Naive thymus-derived CD8-positive, alpha-beta T cell (primary cell): ENCODE data around the gene TMEM63C. TPM values are rescaled to one million over a fixed set of nuclear protein-coding genes. Genes with fewer than 3 reads are reported as not detected.

Experiments
- ATAC-seq, 2 donors: fragments of 150-1000 bp; cut with Tn5 transposase in 1 of 2; sonication (Bioruptor Pico), chemical (Tn5 transposase) in 1 of 2; 1 replicate in 1 of 2; 2 replicates in 1 of 2; pipeline ENCODE4 v1.10.0; 2021; ENCODE audit warnings: mild to moderate bottlenecking in 2 of 2, moderate library complexity in 2 of 2
- POLR2A ChIA-PET: fragments of 350-600 bp; sonication (Branson Sonifier 250); formaldehyde crosslinking; loops from one replicate; lab custom pipeline; 2021; ENCODE audit warnings: antibody characterized with exemption; lab: Charles Lee
- DNase-seq, 10 donors: peaks; one replicate each; pipeline versions ENCODE4 v3.0.0 to v3.0.0-alpha.2; 2020 to 2022
- H3K27ac Mint-ChIP-seq, 10 donors: one replicate each; pipeline ENCODE4 v1.8.0; 2020 to 2022; ENCODE audit warnings: mild to moderate bottlenecking in 10 of 10, mixed read lengths in 10 of 10, moderate library complexity in 4 of 10, inconsistent platforms in 1 of 10
- H3K27me3 Mint-ChIP-seq, 5 donors: one replicate each; pipeline ENCODE4 v1.8.0; 2021 to 2022; ENCODE audit warnings: mixed read lengths in 5 of 5
- H3K36me3 Mint-ChIP-seq, 3 donors: one replicate each; pipeline ENCODE4 v1.8.0; 2020 to 2022; ENCODE audit warnings: mixed read lengths in 3 of 3, mild to moderate bottlenecking in 2 of 3, inconsistent platforms in 1 of 3
- H3K4me1 Mint-ChIP-seq, 4 donors: one replicate each; pipeline ENCODE4 v1.8.0; 2021 to 2022; ENCODE audit warnings: mixed read lengths in 4 of 4
- H3K4me3 Mint-ChIP-seq, 10 donors: one replicate each; pipeline ENCODE4 v1.8.0; 2020 to 2022; ENCODE audit warnings: mild to moderate bottlenecking in 10 of 10, mixed read lengths in 10 of 10, moderate library complexity in 6 of 10, inconsistent platforms in 1 of 10
- H3K9me3 Mint-ChIP-seq, 9 donors: one replicate each; pipeline ENCODE4 v1.8.0; 2020 to 2022; ENCODE audit warnings: mixed read lengths in 9 of 9, mild to moderate bottlenecking in 3 of 9, inconsistent platforms in 1 of 9, moderate library complexity in 1 of 9
- polyA plus RNA-seq, 3 donors: library from polyadenylated mRNA; unstranded; fragments of 300-500 nt; fragmentation: Illumina TruSeq; gene quantifications; one replicate each; pipeline ENCODE4 v1.2.3, GENCODE V29; 2021
- total RNA-seq, 8 experiments: library from RNA in 2 of 8; stranded (reverse) in 2 of 8; gene quantifications; one replicate each; pipeline ENCODE4 v1.2.3 and lab custom pipeline; 2021 to 2026

The TMEM63C gene
- total and polyA plus RNA-seq, 5 experiments from 2014 or later, result 0.02 to 0.83 (median 0.75) TPM; not detected in 1

- H3K36me3 Mint-ChIP-seq, result no peaks in the 10 kb centered on the region
- POLR2A ChIA-PET, result no interaction called here
- ATAC-seq (no peak), DNase-seq (no peak)
- no peaks in the 10 kb centered on the region for H3K9me3 Mint-ChIP-seq
- H3K27ac Mint-ChIP-seq, result no peak overlapping the region
- H3K4me3 Mint-ChIP-seq, result no peak overlapping the region
- H3K27me3 Mint-ChIP-seq, result peaks cover 0 to 14% (median 6%) of the 10 kb centered on the region in 5 donors
- H3K4me1 Mint-ChIP-seq, result peaks cover 0 to 22% (median 0%) of the 10 kb centered on the region in 4 donors
These were observed 58.8 kb downstream of the TMEM63C start for GRCh38 chr14:77240336-77240915.

DNA sequence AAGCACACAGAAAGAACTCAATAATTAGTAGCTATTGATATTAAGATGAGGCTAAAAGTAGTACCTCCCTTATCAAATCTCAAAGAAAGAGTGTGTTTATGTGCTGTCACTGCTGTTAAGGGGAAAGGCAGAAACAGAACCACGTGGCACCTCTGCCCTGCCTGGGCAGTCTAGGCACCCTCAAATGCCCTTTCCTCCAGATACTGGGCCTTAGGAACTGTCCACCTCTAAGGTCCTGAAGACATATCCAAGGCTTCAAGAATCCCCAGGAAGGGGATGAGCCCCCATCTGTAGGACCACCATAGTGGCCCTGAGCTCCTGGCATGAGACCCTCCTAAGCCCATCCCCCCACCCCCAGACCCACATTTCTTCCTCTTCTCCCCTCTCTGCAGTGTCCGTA, 60.4 kb downstream of the TMEM63C start:
- H3K27me3 Mint-ChIP-seq, result peaks cover 0 to 14% (median 6%) of the 10 kb centered on the region in 5 donors
- no peak overlapping the region for H3K27ac Mint-ChIP-seq
- POLR2A ChIA-PET, result no interaction called here
- no peak for DNase-seq
- H3K9me3 Mint-ChIP-seq, result no peaks in the 10 kb centered on the region
- H3K36me3 Mint-ChIP-seq, result no peaks in the 10 kb centered on the region
- H3K4me1 Mint-ChIP-seq, result peaks cover 0 to 22% (median under 1%) of the 10 kb centered on the region in 4 donors
- H3K4me3 Mint-ChIP-seq, result no peak overlapping the region
- no peak for ATAC-seq

GRCh38 chr14:77242752-77243151, 61.2 kb downstream of the TMEM63C start:
- H3K4me1 Mint-ChIP-seq, result peaks cover 0 to 22% (median under 1%) of the 10 kb centered on the region in 4 donors
- no peak overlapping the region for H3K4me3 Mint-ChIP-seq
- H3K36me3 Mint-ChIP-seq, result no peaks in the 10 kb centered on the region
- DNase-seq (no peak), ATAC-seq (no peak)
- H3K27ac Mint-ChIP-seq, result no peak overlapping the region
- peaks cover 0 to 14% (median 6%) of the 10 kb centered on the region in 5 donors for H3K27me3 Mint-ChIP-seq
- no peaks in the 10 kb centered on the region for H3K9me3 Mint-ChIP-seq
- POLR2A ChIA-PET, result no interaction called here

DNA sequence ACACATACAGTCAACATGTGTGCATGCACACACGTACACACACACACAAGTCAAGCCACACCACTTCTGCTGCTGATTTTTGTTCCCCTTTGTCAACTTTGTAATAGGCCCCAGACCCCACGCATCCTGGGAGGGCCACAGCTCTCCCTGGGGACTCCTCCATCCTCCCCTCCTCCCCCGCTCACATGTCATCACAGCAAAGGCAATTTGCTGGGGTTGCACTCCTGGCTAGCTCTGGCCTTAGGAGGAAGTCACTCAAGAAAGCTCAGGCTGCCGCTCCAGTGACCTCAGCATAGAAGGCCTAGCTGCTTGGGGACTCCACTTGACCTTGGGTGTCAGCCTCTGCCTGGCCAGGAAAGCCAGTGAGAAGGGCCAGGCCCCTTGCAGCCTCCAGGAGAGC, 62.3 kb downstream of the TMEM63C start:
- Mint-ChIP-seq H3K9me3 (peaks cover 0 to 2% (median 0%) of the 10 kb centered on the region in 9 donors), H3K27ac (no peak overlapping the region), H3K4me1 (peaks cover 0 to 22% (median 2%) of the 10 kb centered on the region in 4 donors), H3K36me3 (no peaks in the 10 kb centered on the region), H3K27me3 (peaks cover 0 to 14% (median 6%) of the 10 kb centered on the region in 5 donors), H3K4me3 (peak overlapping the region in 1 of 10 donors; percentile 67)
- DNase-seq (no peak), ATAC-seq (peak in 1 of 2 donors; percentile 20)
- POLR2A ChIA-PET, result no interaction called here

DNA sequence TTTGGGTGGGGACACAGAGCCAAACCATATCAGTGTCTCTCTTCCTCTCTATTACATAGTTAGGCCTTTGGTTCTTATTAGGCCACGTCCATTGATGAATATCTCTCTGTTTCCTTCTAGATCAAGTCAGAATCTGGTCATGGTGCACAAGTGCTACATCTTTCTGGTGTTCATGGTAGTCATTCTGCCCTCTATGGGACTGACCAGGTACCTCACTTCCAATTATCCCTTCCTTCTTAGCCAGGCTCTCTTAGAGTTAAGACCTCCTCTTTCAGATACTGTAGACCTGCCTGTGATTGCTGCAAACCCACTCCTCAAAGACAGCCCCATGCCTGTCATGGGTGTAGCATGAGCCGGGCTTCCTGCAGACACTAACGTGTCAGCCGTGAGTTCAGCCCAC, 64.2 kb downstream of the TMEM63C start:
- Mint-ChIP-seq H3K36me3 (no peaks in the 10 kb centered on the region), H3K27me3 (peaks cover 0 to 14% (median 6%) of the 10 kb centered on the region in 5 donors), H3K4me1 (peaks cover 0 to 22% (median 2%) of the 10 kb centered on the region in 4 donors), H3K27ac (no peak overlapping the region), H3K9me3 (peaks cover 0 to 2% (median 0%) of the 10 kb centered on the region in 9 donors), H3K4me3 (no peak overlapping the region)
- POLR2A ChIA-PET, result no interaction called here
- ATAC-seq (no peak), DNase-seq (no peak)

DNA sequence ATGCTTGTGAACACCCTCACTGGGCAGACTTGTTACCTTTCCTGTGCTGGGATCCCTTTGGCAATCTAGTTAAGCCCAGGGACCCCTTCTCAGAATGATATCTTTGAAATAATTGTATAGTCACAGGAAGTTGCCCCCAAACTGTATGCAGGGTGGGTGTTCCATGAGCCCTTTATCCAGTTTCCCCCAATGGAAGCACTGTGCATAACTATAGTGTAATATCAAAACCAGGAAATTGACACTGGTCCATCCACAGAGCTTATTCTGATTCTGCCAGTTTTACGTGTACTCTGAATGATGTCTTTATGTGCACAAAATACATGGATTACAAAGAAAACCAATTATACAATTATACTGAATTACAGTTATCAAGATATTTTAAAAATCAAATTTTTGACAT, 65.2 kb downstream of the TMEM63C start:
- Mint-ChIP-seq H3K27ac (no peak overlapping the region), H3K36me3 (no peaks in the 10 kb centered on the region), H3K27me3 (peaks cover 0 to 14% (median 6%) of the 10 kb centered on the region in 5 donors), H3K4me1 (peaks cover 0 to 22% (median 2%) of the 10 kb centered on the region in 4 donors), H3K4me3 (no peak overlapping the region), H3K9me3 (peaks cover 0 to 2% (median 0%) of the 10 kb centered on the region in 9 donors)
- DNase-seq (no peak), ATAC-seq (no peak)
- POLR2A ChIA-PET, result no interaction called here

DNA sequence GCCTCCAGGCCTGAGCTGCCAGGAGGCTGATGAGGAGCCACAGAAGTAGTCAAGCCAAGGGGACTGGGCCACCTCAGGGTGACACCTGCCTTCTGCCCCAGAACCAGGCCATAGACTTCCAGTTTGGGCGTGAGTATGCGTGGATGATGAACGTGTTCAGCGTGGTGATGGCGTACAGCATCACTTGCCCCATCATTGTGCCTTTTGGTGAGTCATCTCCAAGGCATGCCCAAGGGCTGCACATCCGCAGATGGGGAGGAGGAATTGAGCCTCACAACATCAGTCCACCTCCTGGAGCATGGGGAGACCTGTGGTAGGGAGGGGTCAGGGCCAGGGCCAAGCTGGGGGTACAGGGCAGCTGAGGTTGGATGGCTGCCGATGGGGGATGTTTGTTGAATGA, 67.1 kb downstream of the TMEM63C start:
- POLR2A ChIA-PET, result no interaction called here
- peaks cover 0 to 6% (median 0%) of the 10 kb centered on the region in 5 donors for H3K27me3 Mint-ChIP-seq
- ATAC-seq, result no peak
- peaks cover 0 to 8% (median 2%) of the 10 kb centered on the region in 4 donors for H3K4me1 Mint-ChIP-seq
- peaks cover 0 to 2% (median 0%) of the 10 kb centered on the region in 9 donors for H3K9me3 Mint-ChIP-seq
- no peak overlapping the region for H3K27ac Mint-ChIP-seq
- H3K36me3 Mint-ChIP-seq, result no peaks in the 10 kb centered on the region
- H3K4me3 Mint-ChIP-seq, result no peak overlapping the region
- no peak for DNase-seq

DNA sequence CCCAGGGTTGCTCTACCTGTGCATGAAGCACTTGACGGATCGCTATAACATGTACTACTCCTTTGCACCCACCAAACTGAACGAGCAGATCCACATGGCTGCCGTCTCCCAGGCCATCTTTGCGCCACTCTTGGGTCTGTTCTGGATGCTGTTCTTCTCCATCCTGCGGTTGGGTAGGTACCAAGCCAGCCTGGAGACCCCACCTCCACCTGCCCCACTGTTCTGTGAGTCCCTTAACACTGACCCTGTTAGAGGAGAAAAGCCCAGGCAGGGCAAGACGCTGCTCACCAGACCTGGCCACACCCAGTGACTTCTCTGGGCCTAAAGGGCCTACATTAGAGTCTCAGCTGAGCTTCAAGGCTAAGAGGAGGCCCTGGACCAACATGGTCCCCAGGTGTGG, 67.7 kb downstream of the TMEM63C start:
- peaks cover 0 to 2% (median 0%) of the 10 kb centered on the region in 9 donors for H3K9me3 Mint-ChIP-seq
- H3K36me3 Mint-ChIP-seq, result no peaks in the 10 kb centered on the region
- peaks cover 0 to 2% (median 1%) of the 10 kb centered on the region in 4 donors for H3K4me1 Mint-ChIP-seq
- no peak for DNase-seq
- no peak overlapping the region for H3K4me3 Mint-ChIP-seq
- H3K27ac Mint-ChIP-seq, result no peak overlapping the region
- ATAC-seq, result no peak
- peaks cover 0 to 11% (median 5%) of the 10 kb centered on the region in 5 donors for H3K27me3 Mint-ChIP-seq
- POLR2A ChIA-PET, result no interaction called here

- POLR2A ChIA-PET, result no interaction called here
- Mint-ChIP-seq H3K9me3 (peaks cover 0 to 2% (median 0%) of the 10 kb centered on the region in 9 donors), H3K4me1 (peaks cover 0 to 2% (median under 1%) of the 10 kb centered on the region in 4 donors), H3K27ac (no peak overlapping the region), H3K4me3 (no peak overlapping the region), H3K27me3 (peaks cover 0 to 11% (median 5%) of the 10 kb centered on the region in 5 donors), H3K36me3 (peaks cover 0 to 1% (median 0%) of the 10 kb centered on the region in 3 donors)
- ATAC-seq (no peak), DNase-seq (no peak)
These were observed 69.3 kb downstream of the TMEM63C start for GRCh38 chr14:77250927-77251326.

DNA sequence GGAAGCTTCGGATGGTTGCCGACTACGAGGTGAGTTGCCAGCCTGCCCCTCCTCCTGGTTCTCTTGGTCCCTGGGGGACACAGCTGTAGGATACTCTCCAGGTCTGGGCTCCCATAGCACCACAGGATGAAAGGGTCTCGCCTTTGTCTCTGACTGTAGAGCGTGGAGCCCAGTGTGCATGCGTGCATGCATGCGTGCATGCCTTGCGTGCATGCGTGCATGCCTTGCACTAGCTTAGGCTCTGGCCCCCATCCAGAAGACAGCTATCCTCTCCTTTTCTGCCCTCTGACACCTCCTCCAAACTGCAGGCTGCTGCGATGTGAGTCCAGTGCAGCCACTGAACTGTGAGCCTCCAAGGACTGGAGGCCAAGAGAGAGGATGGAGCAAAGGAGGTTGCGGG, 70.3 kb downstream of the TMEM63C start:
- Mint-ChIP-seq H3K27me3 (peaks cover 0 to 11% (median 5%) of the 10 kb centered on the region in 5 donors), H3K36me3 (peaks cover 0 to 2% (median 0%) of the 10 kb centered on the region in 3 donors), H3K4me1 (peaks cover 0 to 2% (median 0%) of the 10 kb centered on the region in 4 donors), H3K27ac (no peak overlapping the region), H3K9me3 (peaks cover 0 to 2% (median 0%) of the 10 kb centered on the region in 9 donors), H3K4me3 (no peak overlapping the region)
- POLR2A ChIA-PET, result no interaction called here
- no peak for ATAC-seq
- no peak for DNase-seq

GRCh38 chr14:77253333-77254190, 72.0 kb downstream of the TMEM63C start:
- H3K9me3 Mint-ChIP-seq, result peaks cover 0 to 2% (median 0%) of the 10 kb centered on the region in 9 donors
- ATAC-seq (no peak), DNase-seq (no peak)
- peaks cover 0 to 2% (median 0%) of the 10 kb centered on the region in 3 donors for H3K36me3 Mint-ChIP-seq
- H3K4me3 Mint-ChIP-seq, result no peak overlapping the region
- no peaks in the 10 kb centered on the region for H3K4me1 Mint-ChIP-seq
- H3K27ac Mint-ChIP-seq, result no peak overlapping the region
- H3K27me3 Mint-ChIP-seq, result peaks cover 0 to 11% (median 5%) of the 10 kb centered on the region in 5 donors
- POLR2A ChIA-PET, result no interaction called here

DNA sequence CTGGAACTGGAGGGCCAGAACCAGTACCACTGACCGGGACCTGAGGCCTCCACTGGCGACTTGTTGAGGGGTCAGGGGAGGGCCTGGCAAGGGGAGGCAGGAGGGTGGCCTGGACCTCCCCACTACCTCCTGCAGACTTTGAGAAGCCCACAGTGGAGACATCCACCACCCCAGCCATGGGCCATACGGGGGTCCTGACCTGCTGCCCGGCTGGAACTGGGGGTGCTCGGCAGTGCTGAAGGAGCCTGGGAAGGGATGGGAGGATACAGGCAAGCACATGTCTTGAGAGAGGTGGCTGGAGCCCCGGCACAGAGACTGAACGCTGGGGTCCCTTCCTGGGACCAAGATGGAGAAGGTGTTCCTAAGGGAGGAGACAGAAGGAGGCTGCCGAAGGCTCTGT, 75.1 kb downstream of the TMEM63C start:
- Mint-ChIP-seq H3K27ac (no peak overlapping the region), H3K4me3 (no peak overlapping the region), H3K9me3 (no peaks in the 10 kb centered on the region), H3K36me3 (peaks cover 0 to 2% (median 0%) of the 10 kb centered on the region in 3 donors), H3K27me3 (peaks cover 4 to 31% (median 20%) of the 10 kb centered on the region in 5 donors), H3K4me1 (no peaks in the 10 kb centered on the region)
- ATAC-seq (no peak), DNase-seq (no peak)
- POLR2A ChIA-PET, result no interaction called here

DNA sequence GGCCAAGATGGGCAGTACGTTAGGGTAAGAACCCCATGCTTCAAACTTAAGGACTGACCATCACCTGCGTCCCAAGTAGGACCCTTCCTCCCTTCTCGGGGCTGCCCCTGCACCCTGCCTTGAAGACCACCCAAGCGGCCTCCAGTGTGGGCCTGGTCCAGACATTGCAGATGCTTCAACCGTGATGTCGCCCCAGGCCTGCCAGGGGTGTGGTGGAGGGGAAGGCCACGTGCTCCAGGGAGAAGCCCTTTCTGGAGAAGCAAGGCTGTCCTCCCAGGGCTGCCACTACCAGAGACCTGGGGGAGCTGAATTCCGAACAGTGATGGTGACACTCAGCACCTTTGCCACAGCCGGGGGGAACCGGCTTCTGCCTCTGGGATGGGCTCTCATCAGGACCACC, 76.1 kb downstream of the TMEM63C start:
- DNase-seq, result no peak
- peaks cover 0 to 2% (median 0%) of the 10 kb centered on the region in 3 donors for H3K36me3 Mint-ChIP-seq
- no peak overlapping the region for H3K27ac Mint-ChIP-seq
- H3K4me1 Mint-ChIP-seq, result no peaks in the 10 kb centered on the region
- ATAC-seq, result no peak
- no peak overlapping the region for H3K4me3 Mint-ChIP-seq
- POLR2A ChIA-PET, result no interaction called here
- peaks cover 4 to 31% (median 21%) of the 10 kb centered on the region in 5 donors for H3K27me3 Mint-ChIP-seq
- H3K9me3 Mint-ChIP-seq, result no peaks in the 10 kb centered on the region
